GM12873 (cell line): ENCODE results near the gene CXCL8.

Source experiments
- TF ChIP-seq, protein P1 (sequence below): IDR thresholded peaks from 2 replicates; pipeline ENCODE4 v1.5.1; 2012; ENCODE audit warnings: low read depth, mild to moderate bottlenecking, moderate library complexity, low read length, control low read depth; ENCODE audit not compliant: insufficient read depth; ENCODE audit errors: missing control alignments

CXCL8 gene

DNA sequence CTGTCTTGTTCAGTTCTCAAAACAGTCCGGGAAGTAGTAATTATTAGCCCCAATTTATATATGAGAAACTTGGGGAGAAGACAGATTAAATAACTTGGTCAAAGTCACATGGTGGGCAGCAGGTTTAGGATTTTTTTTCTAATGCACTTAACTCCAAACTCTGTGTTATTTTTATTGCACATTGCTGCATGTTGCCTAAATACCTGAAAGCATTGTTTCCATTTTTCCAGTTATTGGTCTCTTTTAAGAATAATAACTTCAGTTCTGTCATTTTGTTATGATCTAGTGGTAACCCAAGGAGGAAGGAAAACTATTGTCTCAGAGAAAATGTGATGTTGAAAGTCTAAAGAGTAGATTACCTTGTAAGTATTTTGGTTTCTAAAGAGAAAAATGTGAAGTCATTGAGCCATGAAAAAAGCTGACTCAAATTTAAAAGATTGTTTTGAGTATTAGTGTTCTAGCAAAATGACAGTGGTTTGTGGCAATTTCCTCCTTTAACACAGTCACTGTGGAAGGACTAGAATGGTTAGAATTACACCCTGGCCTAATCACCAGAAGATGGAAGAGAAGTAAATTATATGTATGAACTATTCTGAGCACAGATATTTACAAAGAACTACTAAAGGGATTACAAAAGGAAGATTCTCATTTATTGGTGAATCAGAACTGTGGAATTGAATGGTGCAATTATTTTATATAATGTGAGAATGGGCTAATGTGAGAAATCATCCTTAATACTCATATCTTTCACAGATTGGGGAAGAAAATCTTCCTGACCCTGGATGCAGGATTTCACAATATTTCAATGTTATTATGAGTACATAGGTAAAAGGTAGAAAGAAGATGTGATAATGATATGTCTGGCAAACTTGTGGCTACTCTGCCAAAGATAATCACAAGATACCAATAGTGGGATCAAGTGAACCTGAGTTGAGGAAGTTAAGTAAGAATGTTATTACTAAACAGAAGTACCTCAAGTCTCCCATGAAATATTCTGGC is 21.7 kb upstream of the CXCL8 start:
- TF ChIP-seq, protein P1, sequence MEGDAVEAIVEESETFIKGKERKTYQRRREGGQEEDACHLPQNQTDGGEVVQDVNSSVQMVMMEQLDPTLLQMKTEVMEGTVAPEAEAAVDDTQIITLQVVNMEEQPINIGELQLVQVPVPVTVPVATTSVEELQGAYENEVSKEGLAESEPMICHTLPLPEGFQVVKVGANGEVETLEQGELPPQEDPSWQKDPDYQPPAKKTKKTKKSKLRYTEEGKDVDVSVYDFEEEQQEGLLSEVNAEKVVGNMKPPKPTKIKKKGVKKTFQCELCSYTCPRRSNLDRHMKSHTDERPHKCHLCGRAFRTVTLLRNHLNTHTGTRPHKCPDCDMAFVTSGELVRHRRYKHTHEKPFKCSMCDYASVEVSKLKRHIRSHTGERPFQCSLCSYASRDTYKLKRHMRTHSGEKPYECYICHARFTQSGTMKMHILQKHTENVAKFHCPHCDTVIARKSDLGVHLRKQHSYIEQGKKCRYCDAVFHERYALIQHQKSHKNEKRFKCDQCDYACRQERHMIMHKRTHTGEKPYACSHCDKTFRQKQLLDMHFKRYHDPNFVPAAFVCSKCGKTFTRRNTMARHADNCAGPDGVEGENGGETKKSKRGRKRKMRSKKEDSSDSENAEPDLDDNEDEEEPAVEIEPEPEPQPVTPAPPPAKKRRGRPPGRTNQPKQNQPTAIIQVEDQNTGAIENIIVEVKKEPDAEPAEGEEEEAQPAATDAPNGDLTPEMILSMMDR: no peak

DNA sequence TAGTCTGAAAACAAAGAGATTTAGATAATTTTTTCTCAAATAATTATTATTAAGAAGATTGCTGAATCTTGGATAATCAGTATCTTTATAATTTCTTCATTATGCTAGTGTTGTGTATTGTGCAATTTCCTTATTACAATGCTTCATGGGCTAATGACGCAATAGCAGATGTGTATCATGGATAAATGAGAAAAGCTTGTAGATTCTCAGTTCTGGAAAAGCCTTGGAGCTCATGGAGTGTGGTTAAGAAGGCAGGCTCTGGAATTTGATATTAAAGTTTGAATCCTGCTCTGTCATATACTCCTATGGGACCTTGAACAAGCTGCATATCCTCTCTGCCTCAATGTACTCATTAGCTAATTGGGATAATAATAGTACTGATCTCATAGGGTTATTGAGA is 18.9 kb upstream of the CXCL8 start:
- TF ChIP-seq, protein P1: no peak

DNA sequence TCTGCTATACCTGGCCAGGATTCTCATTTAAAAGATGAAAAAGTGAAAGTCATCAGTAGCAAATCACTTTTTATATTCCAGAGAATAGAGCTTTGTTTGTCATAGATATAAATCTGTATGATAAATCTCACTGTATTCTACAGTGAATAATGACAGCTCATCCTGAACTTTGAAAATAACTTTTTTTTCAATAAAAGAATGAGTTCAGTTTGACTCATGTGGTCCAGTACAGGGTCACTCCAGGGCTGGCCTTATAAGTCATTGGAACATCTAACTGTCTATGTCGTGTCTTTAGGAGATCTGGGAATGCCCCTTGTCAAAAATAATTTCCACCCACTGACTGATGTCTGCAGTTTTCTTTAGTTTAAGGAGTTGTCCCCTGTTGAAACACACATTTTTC is 18.5 kb upstream of the CXCL8 start:
- TF ChIP-seq, protein P1: no peak

DNA sequence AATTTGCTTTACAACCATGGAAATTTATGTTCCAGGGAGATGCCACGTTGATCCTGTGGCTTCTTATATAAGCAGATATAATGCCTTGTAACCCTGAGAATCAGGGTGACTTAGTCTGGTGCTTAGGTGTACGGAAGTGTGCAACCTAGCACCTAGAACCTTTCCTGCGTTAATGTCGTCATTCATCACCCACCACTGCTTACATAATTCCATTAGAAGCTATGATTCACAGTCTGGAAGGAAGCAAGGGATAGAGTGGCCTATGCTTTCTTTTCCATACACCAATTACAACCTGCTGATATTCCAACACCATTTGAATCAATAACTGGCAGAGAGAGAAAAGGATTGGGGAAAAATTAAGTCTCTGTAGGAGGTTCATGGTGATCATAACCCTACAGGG is 17.3 kb upstream of the CXCL8 start:
- TF ChIP-seq, protein P1: no peak

DNA sequence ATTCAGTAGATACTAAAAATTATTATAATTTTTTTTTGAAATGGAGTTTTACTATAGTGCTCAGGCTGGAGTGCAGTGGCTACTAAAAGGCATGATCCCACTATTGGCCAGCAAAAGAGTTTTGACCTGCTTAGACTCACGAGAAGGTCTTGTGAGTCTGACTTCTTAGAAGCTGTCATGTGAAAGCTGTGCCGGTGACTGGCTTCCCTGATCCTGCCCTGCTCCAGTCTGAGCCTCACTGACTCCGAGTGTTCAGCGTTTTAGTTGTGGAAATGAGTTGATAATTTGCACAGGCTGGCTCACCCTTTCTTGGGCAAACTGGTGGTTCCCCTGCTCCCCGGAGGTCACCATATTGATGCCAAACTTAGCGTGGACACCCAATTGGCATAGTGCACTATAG is 16.4 kb upstream of the CXCL8 start:
- TF ChIP-seq, protein P1: no peak

DNA sequence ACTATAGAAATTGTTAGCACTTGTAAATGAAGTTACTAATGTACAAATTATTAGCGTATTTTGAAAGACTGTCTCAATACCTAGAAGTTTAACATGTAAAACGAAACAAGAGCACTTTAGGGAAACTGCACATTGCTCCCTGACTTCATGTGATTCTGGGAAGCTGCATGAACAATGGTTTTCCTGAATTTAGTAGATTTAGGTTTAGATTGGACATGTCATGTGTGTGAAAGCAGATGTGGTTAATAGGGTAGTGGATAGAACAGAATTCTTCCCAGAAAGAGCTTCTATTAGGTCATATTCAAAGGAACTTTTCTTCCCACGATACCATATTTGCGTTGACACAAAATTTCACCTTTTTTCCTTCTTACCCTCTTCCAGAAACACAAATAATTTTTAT is 14.9 kb upstream of the CXCL8 start:
- TF ChIP-seq, protein P1: no peak

DNA sequence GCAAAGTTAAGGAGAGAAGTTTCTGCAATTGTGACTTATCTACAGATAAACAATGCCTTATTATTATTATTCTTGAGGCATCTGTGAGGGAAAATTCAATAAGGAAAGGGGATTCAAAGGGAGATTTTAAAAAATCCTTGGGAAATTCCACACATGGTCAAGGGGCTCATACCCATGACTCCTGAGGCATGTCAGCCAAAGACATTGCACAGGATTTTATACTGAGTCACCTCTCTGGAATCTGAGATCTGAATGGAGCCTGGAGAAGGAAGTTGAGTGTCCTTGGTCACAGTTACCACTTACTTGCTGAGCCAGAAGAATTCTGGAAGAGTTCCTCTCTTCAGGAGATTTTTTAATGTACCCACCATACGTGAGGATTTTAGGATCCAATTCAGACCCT is 14.4 kb upstream of the CXCL8 start:
- TF ChIP-seq, protein P1: no peak
